Adipocyte (in vitro differentiated cells): Measurements from ENCODE around the gene MYNN.
A peak's percentile ranks its signal among the peaks of the same experiment; 100 is the strongest.

Experiments
- DNase-seq: peaks from one replicate; pipeline ENCODE4 v3.0.0-alpha.2; 2015; ENCODE audit warnings: low read depth
- H3K27me3 ChIP-seq: replicated peaks from 2 replicates; pipeline ENCODE4 v1.7.0; 2013; ENCODE audit warnings: mild to moderate bottlenecking, low read length, moderate library complexity; ENCODE audit not compliant: control insufficient read depth, insufficient read depth
- H3K36me3 ChIP-seq: 2 replicates; pipeline ENCODE4 v1.7.0; 2013; ENCODE audit warnings: low read length, mild to moderate bottlenecking, moderate library complexity; ENCODE audit not compliant: control insufficient read depth, insufficient read depth, severe bottlenecking
- H3K4me1 ChIP-seq: 2 replicates; pipeline ENCODE4 v1.7.0; 2013; ENCODE audit warnings: mild to moderate bottlenecking, low read length, moderate library complexity; ENCODE audit not compliant: control insufficient read depth, insufficient read depth
- H3K4me3 ChIP-seq: 2 replicates; pipeline ENCODE4 v1.7.0; 2013; ENCODE audit warnings: mild to moderate bottlenecking, low read length, moderate library complexity
- H3K9ac ChIP-seq: 2 replicates; pipeline ENCODE4 v1.7.0; 2013; ENCODE audit warnings: mild to moderate bottlenecking, low read length, moderate library complexity
- H3K9me3 ChIP-seq: 2 replicates; pipeline ENCODE4 v1.7.0; 2013; ENCODE audit warnings: mild to moderate bottlenecking, low read length, moderate library complexity; ENCODE audit not compliant: control insufficient read depth

Gene MYNN

DNA sequence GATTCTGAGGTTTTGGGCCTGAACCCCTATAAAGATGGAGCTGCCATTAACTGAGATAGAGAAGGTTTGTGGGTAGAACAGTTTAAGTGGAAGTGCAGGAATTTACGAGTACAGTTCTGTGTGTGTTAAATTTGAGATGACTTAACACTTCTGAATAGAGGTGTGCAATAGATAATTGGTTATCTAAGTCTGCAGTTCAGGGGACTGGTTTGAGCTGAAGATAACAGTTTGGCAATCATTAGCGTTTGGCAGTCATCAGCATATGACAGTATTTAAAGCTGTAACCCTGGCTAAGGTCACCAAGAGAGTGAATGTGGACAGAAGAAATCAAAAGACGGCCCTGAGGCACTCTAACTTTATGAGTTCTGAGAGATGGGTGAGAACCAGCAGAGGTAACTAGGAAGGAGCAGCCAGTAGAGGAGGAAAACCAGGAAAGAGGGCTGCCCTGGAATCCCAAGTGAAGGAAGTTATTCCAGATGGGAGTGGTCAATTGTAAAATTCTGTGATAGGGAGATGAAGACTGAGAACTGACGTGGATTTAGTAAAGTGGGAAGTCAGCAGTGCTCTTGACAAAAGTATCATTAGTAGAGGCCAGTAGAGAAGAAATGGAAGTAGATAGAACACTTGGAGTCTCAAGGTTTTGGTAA, 8.1 kb downstream of the MYNN start:
- H3K27me3 ChIP-seq, result no peaks in the 10 kb centered on the region
- H3K4me3 ChIP-seq, result no peak overlapping the region
- no peak overlapping the region for H3K9ac ChIP-seq
- no peaks in the 10 kb centered on the region for H3K9me3 ChIP-seq
- H3K4me1 ChIP-seq, result peaks cover 2% of the 10 kb centered on the region
- H3K36me3 ChIP-seq, result peaks cover 97% of the 10 kb centered on the region
- no peak for DNase-seq

DNA sequence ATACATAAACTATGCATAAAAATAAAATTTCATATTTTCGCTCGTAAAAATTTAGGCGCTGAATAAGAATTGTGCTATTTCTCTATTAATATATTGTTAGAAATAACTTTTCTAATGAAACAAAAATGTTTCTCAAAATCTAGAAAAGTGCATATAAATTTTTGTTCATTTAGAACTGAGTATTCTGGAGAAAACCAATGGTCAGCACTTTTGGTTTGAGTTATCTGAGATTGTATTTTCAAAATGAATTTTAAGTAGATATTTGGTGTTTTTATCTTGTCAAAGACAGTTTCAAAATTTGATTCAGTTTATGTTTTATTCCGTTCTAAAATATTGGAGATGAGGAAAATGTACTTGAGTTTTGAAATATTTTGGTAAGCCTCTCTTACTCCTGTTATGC, 13.9 kb downstream of the MYNN start:
- Histone ChIP-seq H3K36me3 (peaks cover 82% of the 10 kb centered on the region), H3K27me3 (no peaks in the 10 kb centered on the region), H3K9me3 (no peaks in the 10 kb centered on the region), H3K9ac (no peak overlapping the region), H3K4me1 (no peaks in the 10 kb centered on the region), H3K4me3 (no peak overlapping the region)
- DNase-seq, result no peak

DNA sequence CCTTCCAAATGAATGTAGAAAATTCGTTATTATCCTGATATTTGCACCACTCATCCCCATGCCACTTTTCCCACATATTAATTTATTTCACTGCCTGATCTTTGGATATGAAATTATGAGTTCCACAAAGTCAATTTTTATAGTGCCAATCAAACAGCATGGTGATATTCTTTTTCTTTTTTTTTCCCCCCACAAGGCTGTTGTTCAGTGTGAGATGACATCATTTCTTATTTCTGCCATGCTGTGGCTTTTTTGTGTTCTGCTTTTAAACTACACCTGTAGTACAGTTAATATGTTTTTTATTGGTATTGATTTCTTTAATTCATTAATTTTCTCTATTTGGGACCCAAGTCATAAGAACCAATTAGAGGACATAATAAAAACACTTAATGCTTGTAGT, 14.6 kb downstream of the MYNN start:
- Histone ChIP-seq H3K9me3 (no peaks in the 10 kb centered on the region), H3K36me3 (peaks cover 81% of the 10 kb centered on the region), H3K9ac (no peak overlapping the region), H3K27me3 (no peaks in the 10 kb centered on the region), H3K4me1 (no peaks in the 10 kb centered on the region), H3K4me3 (no peak overlapping the region)
- DNase-seq, result no peak

DNA sequence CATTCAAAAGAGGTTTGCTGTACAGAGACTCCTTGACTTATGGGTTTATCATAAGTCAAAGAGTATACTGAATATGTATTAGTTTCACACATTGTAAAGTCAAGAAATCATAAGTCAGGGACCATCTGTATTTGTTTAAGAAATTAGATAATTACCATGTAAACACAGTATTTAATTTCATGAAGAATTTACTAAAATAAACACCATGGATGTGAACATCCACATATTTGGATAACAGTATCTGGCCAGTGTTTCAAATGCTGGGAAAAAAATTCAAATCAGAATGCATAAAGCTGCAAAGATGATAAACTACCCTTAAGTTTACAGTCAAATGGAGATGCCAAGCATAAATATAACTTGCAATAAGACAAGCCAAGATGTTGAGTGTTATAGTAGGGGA, 17.0 kb downstream of the MYNN start:
- Histone ChIP-seq H3K9ac (no peak overlapping the region), H3K4me1 (no peaks in the 10 kb centered on the region), H3K4me3 (no peak overlapping the region), H3K27me3 (no peaks in the 10 kb centered on the region), H3K36me3 (peaks cover 61% of the 10 kb centered on the region), H3K9me3 (no peaks in the 10 kb centered on the region)
- DNase-seq, result no peak

DNA sequence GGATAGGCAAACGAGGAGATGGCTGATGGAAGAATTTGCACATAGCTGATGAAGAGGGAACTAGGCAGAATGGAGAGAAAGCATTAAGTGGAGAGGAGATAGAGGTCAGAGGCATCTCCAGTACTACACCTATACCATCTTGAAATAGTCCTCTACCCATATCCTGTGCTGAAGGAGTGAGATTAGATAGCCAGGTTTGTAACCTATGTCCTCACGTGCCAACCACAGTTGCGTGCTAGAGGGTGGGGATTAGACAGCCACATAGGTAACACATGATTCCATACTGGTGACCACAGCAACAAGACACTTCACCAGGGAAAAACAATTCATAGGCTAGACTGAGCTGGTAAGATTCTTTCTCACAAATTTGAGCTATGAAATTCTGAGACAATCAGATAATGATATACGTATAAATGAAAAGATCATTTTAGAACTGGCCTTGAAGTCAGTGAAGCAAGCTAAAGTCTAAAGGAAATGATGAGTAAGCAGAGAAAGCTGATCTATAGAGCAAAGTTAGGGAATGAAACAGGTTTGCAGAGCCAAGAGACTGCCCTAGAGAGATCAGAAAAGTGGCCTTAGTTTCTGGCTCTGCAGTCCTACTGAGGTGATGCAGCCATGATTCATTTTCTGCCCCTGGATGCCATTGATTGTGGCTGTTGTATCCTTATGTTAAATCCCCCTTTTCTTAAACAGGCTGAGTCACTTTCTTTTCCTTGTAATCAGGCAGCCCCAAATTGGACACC, 17.7 kb downstream of the MYNN start:
- H3K27me3 ChIP-seq, result no peaks in the 10 kb centered on the region
- no peaks in the 10 kb centered on the region for H3K4me1 ChIP-seq
- no peaks in the 10 kb centered on the region for H3K9me3 ChIP-seq
- DNase-seq, result no peak
- H3K36me3 ChIP-seq, result peaks cover 54% of the 10 kb centered on the region
- H3K4me3 ChIP-seq, result no peak overlapping the region
- H3K9ac ChIP-seq, result no peak overlapping the region

DNA sequence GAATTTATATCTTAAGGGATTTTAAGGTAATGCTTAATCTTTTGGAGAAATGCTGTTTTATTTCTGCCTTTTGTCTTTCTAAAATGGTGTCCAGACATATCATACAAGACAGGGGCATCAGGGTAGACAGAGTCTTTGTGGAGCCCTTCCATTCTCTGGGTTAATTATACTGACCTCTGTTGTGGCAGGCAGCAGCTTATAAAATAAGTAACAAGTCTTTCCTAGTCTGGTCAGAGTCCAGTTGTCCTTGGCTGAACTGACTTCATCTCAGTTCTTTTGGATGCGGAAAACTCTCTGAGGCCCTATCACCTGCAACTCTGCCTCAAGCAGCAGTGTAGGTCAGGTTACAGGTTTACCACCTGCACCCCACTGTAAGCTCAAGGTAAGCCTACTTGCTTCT, 19.2 kb downstream of the MYNN start:
- H3K9me3 ChIP-seq, result no peaks in the 10 kb centered on the region
- H3K4me1 ChIP-seq, result no peaks in the 10 kb centered on the region
- H3K4me3 ChIP-seq, result no peak overlapping the region
- no peak for DNase-seq
- no peak overlapping the region for H3K9ac ChIP-seq
- no peaks in the 10 kb centered on the region for H3K27me3 ChIP-seq
- peaks cover 39% of the 10 kb centered on the region for H3K36me3 ChIP-seq

DNA sequence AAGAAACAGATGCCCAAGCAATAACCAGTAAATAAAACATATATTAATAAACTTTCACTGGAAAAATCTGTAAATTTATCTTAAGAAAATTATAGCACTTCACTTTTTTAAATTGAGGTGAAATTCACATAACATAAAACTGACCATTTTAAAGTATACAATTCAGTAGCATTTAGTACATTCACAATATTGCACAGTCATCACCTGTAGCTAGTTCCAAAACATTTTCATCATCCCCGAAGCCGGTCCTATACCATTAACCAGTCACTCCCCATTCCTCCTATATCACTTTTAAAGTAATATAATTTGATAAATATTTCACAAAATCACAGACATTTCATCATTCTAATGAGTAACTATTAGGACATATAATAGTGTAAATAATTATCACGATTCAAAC, 31.5 kb downstream of the MYNN start:
- no peak for DNase-seq
- no peaks in the 10 kb centered on the region for H3K4me1 ChIP-seq
- H3K9ac ChIP-seq, result no peak overlapping the region
- no peak overlapping the region for H3K4me3 ChIP-seq
- H3K27me3 ChIP-seq, result no peaks in the 10 kb centered on the region
- no peaks in the 10 kb centered on the region for H3K9me3 ChIP-seq
- H3K36me3 ChIP-seq, result peaks cover 30% of the 10 kb centered on the region

DNA sequence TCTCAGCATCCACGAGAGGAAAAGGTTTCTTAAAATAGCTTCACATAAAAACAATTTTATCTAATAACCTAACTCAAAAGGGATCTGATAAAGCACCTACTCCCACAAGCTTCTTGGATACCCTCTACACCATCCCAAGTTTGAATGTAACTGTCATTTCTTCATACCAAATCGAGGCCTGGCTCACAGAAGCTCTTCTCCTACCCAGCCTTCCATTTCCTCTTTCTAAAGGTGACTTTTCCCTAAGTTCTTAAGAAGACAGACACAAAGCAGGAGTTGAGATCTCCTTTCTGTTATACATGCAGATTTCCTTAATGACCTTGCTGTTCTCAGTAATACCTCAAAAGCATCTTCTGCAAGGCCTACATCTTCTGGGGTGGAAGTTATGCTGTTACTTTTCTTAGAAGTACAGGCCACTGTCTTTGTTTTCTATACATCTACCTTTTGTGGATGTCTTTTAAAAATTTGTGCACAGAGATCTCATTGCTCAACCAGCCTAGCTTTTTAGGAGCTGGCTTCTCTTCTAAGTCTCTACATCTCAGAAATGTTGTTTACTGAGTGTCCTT, 36.1 kb downstream of the MYNN start:
- no peak for DNase-seq
- no peaks in the 10 kb centered on the region for H3K9me3 ChIP-seq
- peaks cover 5% of the 10 kb centered on the region for H3K36me3 ChIP-seq
- no peak overlapping the region for H3K4me3 ChIP-seq
- no peak overlapping the region for H3K9ac ChIP-seq
- no peaks in the 10 kb centered on the region for H3K27me3 ChIP-seq
- peaks cover 20% of the 10 kb centered on the region for H3K4me1 ChIP-seq

DNA sequence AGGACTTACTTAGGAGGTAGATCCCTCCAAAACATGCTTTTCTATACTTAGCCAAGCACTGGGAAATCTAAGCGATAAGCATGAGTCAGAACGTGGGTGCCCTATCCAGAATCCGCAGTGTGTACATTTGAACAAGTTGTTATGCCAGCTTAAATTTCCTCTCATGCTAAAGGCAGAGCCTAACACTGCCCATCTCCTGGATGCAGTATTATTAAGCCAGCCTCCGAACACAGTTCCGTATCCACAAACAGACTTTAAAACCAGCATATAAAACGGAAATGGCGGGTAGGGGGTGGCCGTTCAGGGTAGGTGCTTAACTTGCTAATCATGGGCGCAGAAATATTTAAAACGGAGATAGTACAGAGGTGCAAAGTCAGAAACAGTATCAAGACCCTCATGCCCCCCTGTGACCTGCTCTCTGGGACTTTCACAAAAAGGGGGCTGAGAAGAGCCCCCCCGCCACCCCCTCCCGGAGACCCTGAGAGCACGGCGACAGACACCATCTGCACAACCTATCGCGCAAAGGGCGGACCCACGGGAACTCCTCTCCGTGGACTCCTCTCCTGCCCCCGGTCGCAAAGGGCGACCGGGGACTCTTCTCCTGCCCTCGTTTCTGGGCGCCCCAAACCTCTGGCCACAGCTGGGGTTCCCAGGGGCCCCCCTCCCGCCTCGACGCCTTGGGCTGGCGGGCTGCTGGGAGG, 38.6 kb downstream of the MYNN start:
- peak; percentile 78 for DNase-seq
- Histone ChIP-seq H3K9ac (peak overlapping the region; percentile 79), H3K9me3 (peaks cover 12% of the 10 kb centered on the region), H3K36me3 (peaks cover 3% of the 10 kb centered on the region), H3K4me1 (peaks cover 20% of the 10 kb centered on the region), H3K27me3 (no peaks in the 10 kb centered on the region), H3K4me3 (peak overlapping the region; percentile 79)

DNA sequence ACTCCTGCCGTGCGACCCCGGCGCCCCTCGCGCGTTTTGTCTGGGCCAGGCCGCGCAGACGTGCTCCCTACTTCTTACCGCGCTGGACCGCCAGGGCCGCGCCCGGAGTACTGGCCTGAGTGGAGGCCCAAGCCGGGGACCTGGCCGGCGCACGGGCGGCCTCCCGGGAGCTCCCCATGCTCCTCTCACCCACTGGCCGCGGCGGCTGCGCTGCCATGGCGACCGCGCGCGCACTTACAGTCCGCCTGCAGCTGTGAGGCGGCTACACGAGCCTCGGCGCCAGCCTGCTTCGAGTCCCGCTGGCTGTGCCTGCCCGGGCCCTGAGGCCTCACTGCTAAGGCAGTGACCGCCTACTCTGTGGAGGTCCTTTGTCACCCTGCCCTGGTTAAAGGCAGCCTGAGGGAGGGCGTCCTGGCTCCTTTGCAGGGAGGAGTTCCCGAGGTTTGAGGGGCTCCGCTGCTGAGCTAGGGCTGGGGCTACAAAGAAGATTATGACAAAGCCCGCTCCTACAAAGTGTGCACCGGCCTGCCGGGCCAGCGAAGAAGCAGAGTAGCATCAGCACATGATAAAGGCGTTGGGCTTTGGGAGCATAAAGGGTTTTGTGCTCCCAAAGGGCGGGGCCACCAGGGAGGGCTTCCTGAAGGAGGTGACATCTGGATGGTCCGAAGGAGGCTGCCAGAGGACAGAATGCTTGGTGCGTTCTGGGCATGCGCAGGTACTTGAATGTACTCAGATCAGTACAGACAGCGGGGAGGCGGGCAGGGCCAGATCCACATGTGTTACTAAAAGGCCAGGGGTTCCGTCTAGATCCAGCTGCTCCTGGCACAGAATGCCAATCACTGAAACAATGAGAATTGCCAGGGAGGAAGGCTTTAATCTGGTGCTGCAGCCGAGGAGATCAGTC, 39.4 kb downstream of the MYNN start, which contains the start of the genes LRRC34 and LRRIQ4:
Gene LRRC34, minus strand, starts transcription at position 573 of the 904 bp plus-strand sequence. Its CDS starts 356 bp downstream, at position 217.
Gene LRRIQ4, plus strand, starts transcription at position 539 of the 904 bp plus-strand sequence. CDS start 9,052 bp downstream, outside the sequence.
- Histone ChIP-seq H3K4me1 (peaks cover 20% of the 10 kb centered on the region), H3K36me3 (no peaks in the 10 kb centered on the region), H3K4me3 (peak within 1 kb of the TSS; percentile 79), H3K27me3 (no peaks in the 10 kb centered on the region), H3K9me3 (peaks cover 12% of the 10 kb centered on the region), H3K9ac (peak within 1 kb of the TSS; percentile 79)
- DNase-seq, result peak; percentile 84
